GM18873 (cell line): ENCODE results near the gene NDUFB4.

Experiments
- ATAC-seq: cut with Tn5 transposase; IDR thresholded peaks from one replicate; pipeline ENCODE4 v1.9.1; 2021; ENCODE audit warnings: mild to moderate bottlenecking, moderate library complexity, moderate number of reproducible peaks; ENCODE audit not compliant: unreplicated experiment, low FRiP score

NDUFB4 gene

GRCh38 chr3:120596116-120596852 is at the start of gene NDUFB4:
TSS of gene NDUFB4 (plus strand) at chr3:120596336. CDS start at chr3:120596360, 24 bp downstream.
- ATAC-seq = peak; percentile 93

GRCh38 chr3:120550546-120550945 is 45.6 kb upstream of the NDUFB4 start:
- ATAC-seq = no peak

GRCh38 chr3:120552184-120553172 is 43.7 kb upstream of the NDUFB4 start:
- ATAC-seq = no peak

- no peak for ATAC-seq
Measured at GRCh38 chr3:120554812-120555606, 41.1 kb upstream of the NDUFB4 start.

- ATAC-seq = no peak
Measured at GRCh38 chr3:120555657-120556509, 40.3 kb upstream of the NDUFB4 start.

GRCh38 chr3:120557115-120557514 is 39.0 kb upstream of the NDUFB4 start:
- no peak for ATAC-seq

- peak; percentile 91 for ATAC-seq
Measured at GRCh38 chr3:120558771-120559241, 37.3 kb upstream of the NDUFB4 start.

- ATAC-seq = peak; percentile 38
Measured at GRCh38 chr3:120559242-120560061, 36.7 kb upstream of the NDUFB4 start.

- no peak for ATAC-seq
Measured at GRCh38 chr3:120560304-120561250, 35.6 kb upstream of the NDUFB4 start.

- ATAC-seq = peak; percentile 36
Measured at GRCh38 chr3:120561251-120562045, 34.7 kb upstream of the NDUFB4 start.

- ATAC-seq = no peak
Measured at GRCh38 chr3:120563356-120564022, 32.6 kb upstream of the NDUFB4 start.

- no peak for ATAC-seq
Measured at GRCh38 chr3:120566243-120566975, 29.7 kb upstream of the NDUFB4 start.

- no peak for ATAC-seq
Measured at GRCh38 chr3:120567370-120568201, 28.6 kb upstream of the NDUFB4 start.

- no peak for ATAC-seq
Measured at GRCh38 chr3:120568202-120568531, 28.0 kb upstream of the NDUFB4 start.

GRCh38 chr3:120568598-120568997 is 27.5 kb upstream of the NDUFB4 start:
- no peak for ATAC-seq
